ENCODE measurements around the gene SUFU. TPM values are rescaled to one million over a fixed set of nuclear protein-coding genes. Genes with fewer than 3 reads are reported as not detected.

Gene SUFU
- total and polyA plus RNA-seq, 4 donors, result 1.8 to 3.8 (median 2.9) TPM

DNA sequence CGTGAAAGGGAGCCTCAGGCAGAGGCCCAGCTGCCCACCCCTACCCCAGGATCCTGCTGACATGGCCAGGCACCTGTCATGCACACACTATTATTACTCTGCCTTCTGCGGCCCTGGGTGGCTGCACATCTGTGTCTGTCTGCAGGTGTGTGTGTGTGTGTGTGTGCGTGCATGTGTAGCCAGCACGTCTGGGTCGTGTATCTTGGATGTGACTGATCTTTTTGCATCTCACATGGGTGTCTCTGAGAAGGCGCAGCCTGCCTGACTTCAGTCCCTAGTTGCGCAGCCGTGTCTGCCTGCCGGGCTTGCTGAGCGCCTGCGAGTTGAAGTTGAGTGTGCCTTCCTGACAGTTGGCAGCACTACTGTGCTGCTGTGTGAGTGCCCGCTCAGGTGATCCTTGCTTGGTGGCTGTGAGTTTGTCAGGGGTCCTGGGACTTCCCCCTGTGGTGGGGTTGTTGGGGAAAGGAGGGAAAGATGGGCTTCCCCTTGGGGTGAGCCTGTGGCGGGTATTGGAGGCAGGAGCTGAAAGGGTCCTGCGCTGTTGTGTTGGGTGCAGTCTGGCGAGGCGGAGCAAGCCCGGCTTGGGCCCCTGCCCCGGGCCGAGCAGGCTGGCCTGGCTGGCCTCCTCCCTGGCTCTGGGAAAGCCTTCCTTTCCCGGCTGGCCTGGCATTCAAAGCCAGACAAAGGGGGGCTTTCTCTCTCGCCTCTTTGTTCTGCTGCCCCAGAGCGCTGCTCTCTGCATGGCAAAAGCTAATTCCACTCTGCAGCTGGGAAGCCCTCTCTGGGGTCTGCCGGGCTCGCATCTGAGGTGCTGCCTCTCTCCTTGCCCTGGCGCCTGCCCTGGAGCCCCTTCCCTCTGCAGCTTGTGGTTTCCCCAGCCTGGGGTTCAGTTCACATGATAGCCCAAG is 145.4 kb downstream of the SUFU start:
- 68% methylated on average over 25 of the region's 25 CpGs for WGBS
- Histone ChIP-seq H3K27me3 (ENCODE audit: control insufficient read depth in 4 of 4, insufficient read depth in 4 of 4, low read length in 3 of 4) (no peaks in the 10 kb centered on the region), H3K36me3 (ENCODE audit: control insufficient read depth in 4 of 4, insufficient read depth in 3 of 4, low read depth in 1 of 4, low read length in 3 of 4) (peaks cover 0 to 13% (median 7%) of the 10 kb centered on the region in 4 donors), H3K9me3 (ENCODE audit: control insufficient read depth in 4 of 4, low read length in 3 of 4) (no peaks in the 10 kb centered on the region), H3K27ac (ENCODE audit: low read depth in 1 of 2, low read length in 2 of 2) (no peak overlapping the region), H3K9ac (ENCODE audit: low read depth in 1 of 2, low read length in 2 of 2) (no peak overlapping the region), H3K4me1 (ENCODE audit: control insufficient read depth in 4 of 4, insufficient read depth in 4 of 4, low read length in 3 of 4) (peaks cover 27 to 55% (median 46%) of the 10 kb centered on the region in 4 donors), H3K4me3 (ENCODE audit: low read depth in 1 of 3, low read length in 3 of 3) (no peak overlapping the region)
- TF ChIP-seq TAF1 (conservative IDR thresholded peaks at IDR 0.05) (no peak), HNF4A (conservative IDR thresholded peaks at IDR 0.05) (no peak), RAD21 (IDR thresholded peaks at IDR 0.05) (no peak), HNF4G (IDR thresholded peaks at IDR 0.05) (no peak), FOXA1 (IDR thresholded peaks at IDR 0.05) (no peak), YY1 (IDR thresholded peaks at IDR 0.05) (no peak), EGR1 (IDR thresholded peaks at IDR 0.05; ENCODE audit: low read depth in 2 of 2) (no peak), JUND (IDR thresholded peaks at IDR 0.05) (no peak), SP1 (IDR thresholded peaks at IDR 0.05) (no peak), NR2F2 (IDR thresholded peaks at IDR 0.05) (no peak)
- TF ChIP-seq, protein P1, sequence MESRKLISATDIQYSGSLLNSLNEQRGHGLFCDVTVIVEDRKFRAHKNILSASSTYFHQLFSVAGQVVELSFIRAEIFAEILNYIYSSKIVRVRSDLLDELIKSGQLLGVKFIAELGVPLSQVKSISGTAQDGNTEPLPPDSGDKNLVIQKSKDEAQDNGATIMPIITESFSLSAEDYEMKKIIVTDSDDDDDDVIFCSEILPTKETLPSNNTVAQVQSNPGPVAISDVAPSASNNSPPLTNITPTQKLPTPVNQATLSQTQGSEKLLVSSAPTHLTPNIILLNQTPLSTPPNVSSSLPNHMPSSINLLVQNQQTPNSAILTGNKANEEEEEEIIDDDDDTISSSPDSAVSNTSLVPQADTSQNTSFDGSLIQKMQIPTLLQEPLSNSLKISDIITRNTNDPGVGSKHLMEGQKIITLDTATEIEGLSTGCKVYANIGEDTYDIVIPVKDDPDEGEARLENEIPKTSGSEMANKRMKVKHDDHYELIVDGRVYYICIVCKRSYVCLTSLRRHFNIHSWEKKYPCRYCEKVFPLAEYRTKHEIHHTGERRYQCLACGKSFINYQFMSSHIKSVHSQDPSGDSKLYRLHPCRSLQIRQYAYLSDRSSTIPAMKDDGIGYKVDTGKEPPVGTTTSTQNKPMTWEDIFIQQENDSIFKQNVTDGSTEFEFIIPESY (IDR thresholded peaks at IDR 0.05), result no peak
- DNase-seq (ENCODE audit: low spot score), result no peak

DNA sequence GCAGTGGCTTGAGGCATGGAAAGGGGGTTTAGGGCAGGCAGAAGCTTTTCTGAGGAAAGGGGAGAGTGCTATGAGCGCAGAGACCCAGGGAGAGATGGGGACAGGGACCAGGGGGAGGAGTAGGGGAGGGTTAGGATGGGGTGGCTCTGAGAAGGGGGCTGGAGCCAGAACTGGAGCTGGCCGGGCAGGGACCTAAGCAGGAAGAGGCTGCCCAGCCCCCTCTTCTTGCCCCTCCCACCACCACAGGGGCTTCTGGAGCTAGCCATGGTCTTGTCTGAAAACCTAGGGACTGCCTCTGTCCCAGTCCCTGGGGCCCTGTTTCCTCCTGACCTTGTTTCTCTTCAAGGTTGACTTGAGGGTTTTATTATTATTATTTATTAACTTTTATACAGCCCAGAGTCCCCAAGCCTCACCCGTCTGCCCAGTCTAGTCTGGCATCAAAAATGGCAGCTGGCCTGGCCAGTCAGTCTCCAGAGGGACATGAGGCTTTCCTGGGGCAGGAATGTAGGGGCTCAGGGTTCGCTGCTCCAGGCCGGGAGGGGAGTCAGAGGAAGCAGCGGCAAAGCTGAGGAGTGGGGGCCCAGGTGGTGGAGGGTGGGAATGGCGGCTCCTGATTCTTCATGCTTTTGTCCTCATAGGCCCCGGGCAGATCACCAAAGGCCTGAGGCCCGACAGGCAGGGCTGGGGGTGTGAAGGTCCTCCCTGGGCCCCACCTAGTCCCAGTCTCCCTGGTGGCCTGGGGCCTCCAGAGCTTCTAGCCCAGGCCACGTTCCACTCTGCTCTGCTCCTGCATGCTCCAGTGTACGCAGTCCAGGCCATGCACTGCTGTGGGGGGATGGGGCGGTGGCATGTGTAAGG is 146.3 kb downstream of the SUFU start:
- Histone ChIP-seq H3K4me3 (ENCODE audit: low read depth in 1 of 3, low read length in 3 of 3) (no peak overlapping the region), H3K4me1 (ENCODE audit: control insufficient read depth in 4 of 4, insufficient read depth in 4 of 4, low read length in 3 of 4) (peaks cover 27 to 55% (median 43%) of the 10 kb centered on the region in 4 donors), H3K27ac (ENCODE audit: low read depth in 1 of 2, low read length in 2 of 2) (peak overlapping the region in 1 of 2 donors; percentile 16), H3K9ac (ENCODE audit: low read depth in 1 of 2, low read length in 2 of 2) (peak overlapping the region in 1 of 2 donors; percentile 30), H3K9me3 (ENCODE audit: control insufficient read depth in 4 of 4, low read length in 3 of 4) (no peaks in the 10 kb centered on the region), H3K27me3 (ENCODE audit: control insufficient read depth in 4 of 4, insufficient read depth in 4 of 4, low read length in 3 of 4) (no peaks in the 10 kb centered on the region), H3K36me3 (ENCODE audit: control insufficient read depth in 4 of 4, insufficient read depth in 3 of 4, low read depth in 1 of 4, low read length in 3 of 4) (peaks cover 5 to 20% (median 12%) of the 10 kb centered on the region in 4 donors)
- WGBS, result 82% methylated on average over 12 of the region's 12 CpGs
- DNase-seq (ENCODE audit: low spot score), result no peak
- TF ChIP-seq, protein P2, sequence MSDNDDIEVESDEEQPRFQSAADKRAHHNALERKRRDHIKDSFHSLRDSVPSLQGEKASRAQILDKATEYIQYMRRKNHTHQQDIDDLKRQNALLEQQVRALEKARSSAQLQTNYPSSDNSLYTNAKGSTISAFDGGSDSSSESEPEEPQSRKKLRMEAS (IDR thresholded peaks at IDR 0.05), result no peak
- TF ChIP-seq FOXA2 (IDR thresholded peaks at IDR 0.05), result no peak
- TF ChIP-seq EGR1 (IDR thresholded peaks at IDR 0.05; ENCODE audit: low read depth in 2 of 2), result no peak
- TF ChIP-seq, protein P3, sequence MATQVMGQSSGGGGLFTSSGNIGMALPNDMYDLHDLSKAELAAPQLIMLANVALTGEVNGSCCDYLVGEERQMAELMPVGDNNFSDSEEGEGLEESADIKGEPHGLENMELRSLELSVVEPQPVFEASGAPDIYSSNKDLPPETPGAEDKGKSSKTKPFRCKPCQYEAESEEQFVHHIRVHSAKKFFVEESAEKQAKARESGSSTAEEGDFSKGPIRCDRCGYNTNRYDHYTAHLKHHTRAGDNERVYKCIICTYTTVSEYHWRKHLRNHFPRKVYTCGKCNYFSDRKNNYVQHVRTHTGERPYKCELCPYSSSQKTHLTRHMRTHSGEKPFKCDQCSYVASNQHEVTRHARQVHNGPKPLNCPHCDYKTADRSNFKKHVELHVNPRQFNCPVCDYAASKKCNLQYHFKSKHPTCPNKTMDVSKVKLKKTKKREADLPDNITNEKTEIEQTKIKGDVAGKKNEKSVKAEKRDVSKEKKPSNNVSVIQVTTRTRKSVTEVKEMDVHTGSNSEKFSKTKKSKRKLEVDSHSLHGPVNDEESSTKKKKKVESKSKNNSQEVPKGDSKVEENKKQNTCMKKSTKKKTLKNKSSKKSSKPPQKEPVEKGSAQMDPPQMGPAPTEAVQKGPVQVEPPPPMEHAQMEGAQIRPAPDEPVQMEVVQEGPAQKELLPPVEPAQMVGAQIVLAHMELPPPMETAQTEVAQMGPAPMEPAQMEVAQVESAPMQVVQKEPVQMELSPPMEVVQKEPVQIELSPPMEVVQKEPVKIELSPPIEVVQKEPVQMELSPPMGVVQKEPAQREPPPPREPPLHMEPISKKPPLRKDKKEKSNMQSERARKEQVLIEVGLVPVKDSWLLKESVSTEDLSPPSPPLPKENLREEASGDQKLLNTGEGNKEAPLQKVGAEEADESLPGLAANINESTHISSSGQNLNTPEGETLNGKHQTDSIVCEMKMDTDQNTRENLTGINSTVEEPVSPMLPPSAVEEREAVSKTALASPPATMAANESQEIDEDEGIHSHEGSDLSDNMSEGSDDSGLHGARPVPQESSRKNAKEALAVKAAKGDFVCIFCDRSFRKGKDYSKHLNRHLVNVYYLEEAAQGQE (IDR thresholded peaks at IDR 0.05), result no peak
- no peak for TF ChIP-seq TAF1 (conservative IDR thresholded peaks at IDR 0.05)
- TF ChIP-seq FOXA1 (IDR thresholded peaks at IDR 0.05), result no peak
- TF ChIP-seq SP1 (IDR thresholded peaks at IDR 0.05), result no peak
- TF ChIP-seq HNF4A (conservative IDR thresholded peaks at IDR 0.05), result no peak
- TF ChIP-seq, protein P1 (IDR thresholded peaks at IDR 0.05), result no peak
- no peak for TF ChIP-seq GABPA (IDR thresholded peaks at IDR 0.05 in 1 of 2, conservative IDR thresholded peaks at IDR 0.05 in 1 of 2)
- no peak for TF ChIP-seq RXRA (IDR thresholded peaks at IDR 0.05)
- TF ChIP-seq YY1 (IDR thresholded peaks at IDR 0.05), result no peak
- TF ChIP-seq, protein P4, sequence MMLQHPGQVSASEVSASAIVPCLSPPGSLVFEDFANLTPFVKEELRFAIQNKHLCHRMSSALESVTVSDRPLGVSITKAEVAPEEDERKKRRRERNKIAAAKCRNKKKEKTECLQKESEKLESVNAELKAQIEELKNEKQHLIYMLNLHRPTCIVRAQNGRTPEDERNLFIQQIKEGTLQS (IDR thresholded peaks at IDR 0.05), result no peak
